ENCODE data around the gene MS4A18. TPM values are rescaled to one million over a fixed set of nuclear protein-coding genes. Genes with fewer than 3 reads are reported as not detected.

The MS4A18 gene
- total RNA-seq, 1 donor from 2014 or later: not detected

DNA sequence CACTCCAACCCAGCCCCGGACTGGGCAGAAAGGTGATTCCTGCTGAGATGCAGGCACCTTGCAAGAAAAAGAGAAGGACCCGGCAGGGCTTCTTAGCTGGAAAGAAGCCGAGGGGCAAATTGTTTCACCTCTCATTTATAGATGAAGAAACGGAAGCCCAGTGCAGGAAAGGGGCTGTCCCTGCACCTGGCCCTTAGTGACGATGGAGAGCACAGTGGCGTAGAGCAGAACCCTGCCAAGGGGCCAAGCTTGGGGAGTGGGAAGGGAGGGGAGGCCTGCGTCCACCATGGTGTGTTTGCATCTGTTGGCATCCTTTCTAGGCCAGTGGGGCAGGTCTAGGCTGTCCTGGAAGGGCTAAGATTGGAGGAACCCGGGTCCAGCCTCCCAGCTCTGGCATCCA is 24.3 kb downstream of the MS4A18 start:
- intact Hi-C loops (cut with DNase I): no loop called here
- DNase-seq: no peak
- ATAC-seq: no peak
- Histone ChIP-seq H3K27me3 (ENCODE audit: low read depth) (peaks cover 17% of the 10 kb centered on the region), H3K27ac (no peak overlapping the region), H3K9me3 (no peaks in the 10 kb centered on the region), H3K36me3 (no peaks in the 10 kb centered on the region), H3K4me3 (no peak overlapping the region), H3K4me1 (no peaks in the 10 kb centered on the region)
- TF ChIP-seq, protein P1, sequence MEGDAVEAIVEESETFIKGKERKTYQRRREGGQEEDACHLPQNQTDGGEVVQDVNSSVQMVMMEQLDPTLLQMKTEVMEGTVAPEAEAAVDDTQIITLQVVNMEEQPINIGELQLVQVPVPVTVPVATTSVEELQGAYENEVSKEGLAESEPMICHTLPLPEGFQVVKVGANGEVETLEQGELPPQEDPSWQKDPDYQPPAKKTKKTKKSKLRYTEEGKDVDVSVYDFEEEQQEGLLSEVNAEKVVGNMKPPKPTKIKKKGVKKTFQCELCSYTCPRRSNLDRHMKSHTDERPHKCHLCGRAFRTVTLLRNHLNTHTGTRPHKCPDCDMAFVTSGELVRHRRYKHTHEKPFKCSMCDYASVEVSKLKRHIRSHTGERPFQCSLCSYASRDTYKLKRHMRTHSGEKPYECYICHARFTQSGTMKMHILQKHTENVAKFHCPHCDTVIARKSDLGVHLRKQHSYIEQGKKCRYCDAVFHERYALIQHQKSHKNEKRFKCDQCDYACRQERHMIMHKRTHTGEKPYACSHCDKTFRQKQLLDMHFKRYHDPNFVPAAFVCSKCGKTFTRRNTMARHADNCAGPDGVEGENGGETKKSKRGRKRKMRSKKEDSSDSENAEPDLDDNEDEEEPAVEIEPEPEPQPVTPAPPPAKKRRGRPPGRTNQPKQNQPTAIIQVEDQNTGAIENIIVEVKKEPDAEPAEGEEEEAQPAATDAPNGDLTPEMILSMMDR (IDR thresholded peaks at IDR 0.05): no peak

DNA sequence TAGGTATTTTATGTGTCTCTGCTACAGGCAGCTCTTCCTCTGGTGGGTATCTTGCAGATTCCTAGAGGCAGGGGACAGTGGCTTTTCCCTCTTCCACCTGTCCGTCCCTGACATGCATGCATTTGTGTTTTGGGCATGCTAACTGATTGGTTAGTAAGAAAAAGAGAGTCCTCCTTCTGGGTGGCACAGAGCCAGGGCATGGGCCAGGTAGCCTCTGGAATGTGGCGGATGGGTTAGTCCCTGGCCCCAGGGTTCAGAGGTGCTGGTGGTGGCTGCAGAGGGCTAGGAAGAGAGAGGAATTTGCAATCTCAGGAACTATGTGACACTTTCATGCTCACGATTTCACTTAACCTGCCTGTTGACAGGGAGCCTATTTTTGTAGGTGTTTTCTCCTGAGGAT is 26.4 kb downstream of the MS4A18 start:
- intact Hi-C loops (cut with DNase I): no loop called here
- H3K27me3 ChIP-seq (ENCODE audit: low read depth): peaks cover 18% of the 10 kb centered on the region
- H3K36me3 ChIP-seq: no peaks in the 10 kb centered on the region
- no peaks in the 10 kb centered on the region for H3K9me3 ChIP-seq
- no peak overlapping the region for H3K4me3 ChIP-seq
- DNase-seq (no peak), ATAC-seq (no peak)
- H3K4me1 ChIP-seq: no peaks in the 10 kb centered on the region
- no peak overlapping the region for H3K27ac ChIP-seq
- TF ChIP-seq, protein P1 (IDR thresholded peaks at IDR 0.05): no peak

DNA sequence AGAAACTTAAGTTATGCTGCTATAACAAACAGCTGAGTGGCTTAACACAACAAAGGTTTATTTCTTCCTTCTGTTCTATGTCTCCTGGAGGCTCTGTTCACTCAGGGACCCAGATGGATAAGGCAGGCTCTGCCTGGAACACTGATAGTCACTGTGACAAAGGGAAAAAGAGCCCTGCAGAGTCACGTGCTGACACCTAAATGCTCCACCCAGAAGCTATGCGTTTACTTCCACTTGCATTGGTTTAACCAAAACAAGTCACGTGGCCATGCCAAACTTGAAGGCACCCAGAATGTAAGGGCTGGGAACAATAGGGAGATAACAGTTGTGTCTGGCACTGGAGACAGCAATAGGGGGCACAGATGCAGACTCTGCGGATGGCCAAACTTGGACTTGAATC is 28.8 kb downstream of the MS4A18 start:
- H3K4me3 ChIP-seq: no peak overlapping the region
- intact Hi-C loops (cut with DNase I): no loop called here
- H3K27me3 ChIP-seq (ENCODE audit: low read depth): peaks cover 23% of the 10 kb centered on the region
- TF ChIP-seq, protein P1 (IDR thresholded peaks at IDR 0.05): no peak
- no peak for DNase-seq
- H3K36me3 ChIP-seq: no peaks in the 10 kb centered on the region
- no peaks in the 10 kb centered on the region for H3K4me1 ChIP-seq
- H3K27ac ChIP-seq: no peak overlapping the region
- ATAC-seq: no peak
- H3K9me3 ChIP-seq: no peaks in the 10 kb centered on the region

DNA sequence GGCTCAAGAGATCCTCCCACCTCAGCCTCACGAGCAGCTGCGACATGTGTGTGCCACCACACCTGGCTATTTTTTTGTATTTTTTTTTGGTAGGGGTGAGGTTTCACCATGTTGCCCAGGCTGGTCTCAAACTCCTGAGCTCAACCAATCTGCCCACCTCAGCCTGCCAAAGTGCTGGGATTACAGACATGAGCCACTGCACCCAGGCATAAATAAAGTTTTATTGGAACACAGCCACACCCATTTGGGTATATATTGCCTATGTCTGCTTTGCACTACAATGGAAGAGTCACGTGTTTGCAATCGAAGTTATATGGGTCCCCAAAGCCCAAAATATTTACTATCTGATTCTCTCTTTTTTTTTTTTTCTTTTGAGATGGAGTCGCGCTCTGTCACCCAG is 30.4 kb downstream of the MS4A18 start:
- Histone ChIP-seq H3K27ac (no peak overlapping the region), H3K9me3 (no peaks in the 10 kb centered on the region), H3K36me3 (no peaks in the 10 kb centered on the region), H3K4me1 (peaks cover 3% of the 10 kb centered on the region), H3K27me3 (ENCODE audit: low read depth) (peaks cover 23% of the 10 kb centered on the region), H3K4me3 (no peak overlapping the region)
- ATAC-seq: no peak
- TF ChIP-seq, protein P1 (IDR thresholded peaks at IDR 0.05): no peak
- no peak for DNase-seq
- intact Hi-C loops (cut with DNase I): no loop called here

DNA sequence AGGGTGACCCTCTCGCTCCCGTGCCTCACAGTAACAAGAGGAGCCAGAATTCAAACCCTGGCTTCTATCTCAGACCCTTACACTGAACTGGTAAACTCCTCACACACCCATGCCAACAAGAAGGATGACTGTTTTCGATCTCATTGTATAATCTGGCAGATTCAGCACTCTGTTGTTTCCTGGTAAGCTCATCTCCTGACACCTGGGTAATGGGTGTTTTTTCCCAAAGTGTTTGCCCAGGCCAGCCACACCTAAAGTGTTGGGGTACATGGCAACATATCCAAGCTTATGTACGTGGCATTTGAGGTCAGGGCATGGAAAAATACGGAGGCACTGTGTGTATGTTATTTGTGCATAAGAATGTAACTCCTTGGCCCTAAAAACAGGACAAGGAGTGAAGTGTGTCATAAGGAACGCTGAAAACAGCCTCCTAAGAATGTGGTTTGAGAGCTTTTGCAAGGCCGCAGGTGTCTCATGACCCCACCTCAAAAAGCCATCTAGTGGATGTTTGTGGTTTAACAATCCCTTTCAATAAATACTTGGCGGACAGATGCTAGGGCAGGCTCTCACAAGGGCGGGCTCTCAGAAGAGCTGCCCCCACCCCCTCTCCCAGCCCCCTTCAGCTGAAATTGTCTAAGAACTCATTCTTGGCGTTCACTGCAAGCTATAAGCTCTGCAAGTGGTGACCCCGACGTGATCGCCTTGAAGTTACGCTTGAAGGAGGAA is 31.9 kb downstream of the MS4A18 start, which contains the start of gene MS4A15:
MS4A15 (plus strand) TSS at position 561 of the 726 bp plus-strand sequence. CDS start 6,867 bp downstream, outside the sequence.
- no peak for DNase-seq
- Histone ChIP-seq H3K27me3 (ENCODE audit: low read depth) (peaks cover 14% of the 10 kb centered on the region), H3K9me3 (no peaks in the 10 kb centered on the region), H3K4me3 (peak within 1 kb of the TSS; percentile 45), H3K4me1 (peaks cover 3% of the 10 kb centered on the region), H3K36me3 (no peaks in the 10 kb centered on the region), H3K27ac (peak within 1 kb of the TSS; percentile 46)
- intact Hi-C loops (cut with DNase I): no loop called here
- TF ChIP-seq, protein P1 (IDR thresholded peaks at IDR 0.05): peak; percentile 41
- peak; percentile 83 to 84 for ATAC-seq

All from lower lobe of right lung (tissue), 2 donors.